Measurements from ENCODE around the gene PIP4K2C. TPM values are rescaled to one million over a fixed set of nuclear protein-coding genes. Genes with fewer than 3 reads are reported as not detected.
A peak's percentile ranks its signal among the peaks of the same experiment; 100 is the strongest.

PIP4K2C gene
- total and polyA plus RNA-seq, 10 of the 15 experiments (the other 5 are each of a cell fraction or from before 2014, with no cell fraction given), result 4.8 to 25.1 (median 14.9) TPM

- ChIA-PET POLR2A (no interaction called here), SMC1A (ENCODE audit: uncharacterized antibody, unreplicated experiment) (no interaction called here), RAD21 (ENCODE audit: unreplicated experiment) (no interaction called here), CTCF (no interaction called here)
- Histone ChIP-seq H3K9me3 (replicated peaks; ENCODE audit: control insufficient read depth, insufficient read depth, low read length) (no peaks in the 10 kb centered on the region), H3K27ac (ENCODE audit: control insufficient read depth, insufficient read depth) (no peak within 1 kb of the TSS), H2AFZ (ENCODE audit: control insufficient read depth, low read depth, low read length) (peak within 1 kb of the TSS; percentile 68), H3K4me1 (ENCODE audit: control insufficient read depth, insufficient read depth, low read length) (peaks cover 9% of the 10 kb centered on the region; the same call in 1 of the 2 replicates), H4K20me1 (ENCODE audit: control insufficient read depth, insufficient read depth) (no peaks in the 10 kb centered on the region), H3K27me3 (replicated peaks in 1 of 2; ENCODE audit: control insufficient read depth in 2 of 2, insufficient read depth in 2 of 2, low read length in 1 of 2) (peaks cover 0 to 3% of the 10 kb centered on the region in 2 experiments; a peak in 2 of 4 replicates), H3K79me2 (ENCODE audit: control insufficient read depth, insufficient read depth, low read length) (peaks cover 16% of the 10 kb centered on the region), H3K36me3 (ENCODE audit: control insufficient read depth in 2 of 2, insufficient read depth in 2 of 2, low read length in 1 of 2) (no peaks in the 10 kb centered on the region), H3K4me2 (ENCODE audit: control insufficient read depth, insufficient read depth) (peak within 1 kb of the TSS; percentile 84), H3K9ac (ENCODE audit: control insufficient read depth, insufficient read depth, low read length) (no peak within 1 kb of the TSS; the same call in 1 of the 2 replicates), H3K4me3 (peak within 1 kb of the TSS; percentile 73)
- intact Hi-C loops (cut with micrococcal nuclease; ENCODE audit: unreplicated experiment), result no loop called here
- BruUV-seq (replicated peaks), result no TSS peak
- TF ChIP-seq POLR2A (IDR thresholded peaks at IDR 0.05; ENCODE audit: low read depth, low read length) (peak; percentile 41; the same call in 1 of the 2 replicates), CTCF (IDR thresholded peaks at IDR 0.05 in 2 of 3, conservative IDR thresholded peaks at IDR 0.05 in 1 of 3; ENCODE audit: control insufficient read depth in 2 of 3, extremely low read depth in 1 of 3, insufficient read depth in 1 of 3, low read depth in 3 of 3, low read length in 3 of 3) (peak in 1 of 3 experiments; percentile 17; a peak in 1 of 6 replicates), EGR1 (IDR thresholded peaks at IDR 0.05; ENCODE audit: borderline replicate concordance in 1 of 2, low read depth in 2 of 2, low read length in 2 of 2) (peak in 1 of 2 experiments; percentile 57; a peak in 1 of 3 replicates), ZBTB4 (CRISPR knock-in tag; IDR thresholded peaks at IDR 0.05) (no peak)
- in situ Hi-C loops (cut with MboI), result no loop called here
- 8% methylated on average over 33 of the region's 52 CpGs for WGBS (ENCODE audit: insufficient coverage, insufficient replicate concordance, low lambda C conversion rate, missing lambda C conversion rate)
- ATAC-seq, result peak; percentile 58
- no peak for DNase-seq (ENCODE audit: low read depth, low spot score)
- FAIRE-seq, result no peak
These were observed 40.9 kb upstream of the PIP4K2C start, which contains the start of gene KIF5A for GRCh38 chr12:57549909-57550640. KIF5A (plus strand) TSS chr12:57550044; CDS start chr12:57550272, 228 bp downstream.
